HepG2 (cell line): ENCODE data around the gene EFNA4. TPM values are rescaled to one million over a fixed set of nuclear protein-coding genes. Genes with fewer than 3 reads are reported as not detected.

Source experiments
- ATAC-seq: fragments of 200-7000 bp; cut with Tn5 transposase; 3 replicates; pipeline ENCODE4 v1.9.1; 2020; ENCODE audit warnings: mild to moderate bottlenecking, moderate library complexity
- BruUV-seq: library from RNA; stranded (reverse); fragments of 400-500 nt; replicated peaks from 2 replicates; lab custom pipeline; 2021; lab: Mats Ljungman, UMichigan
- CTCF ChIA-PET: fragments of 300-600 bp; formaldehyde crosslinking; extraction: SDS; loops from one replicate; lab custom pipeline; 2021; ENCODE audit warnings: low total read pairs, inconsistent platforms, low intra/inter-chr PET ratio; lab: Yijun Ruan, JAX
- POLR2A ChIA-PET: fragments of 350-600 bp; sonication (Branson Sonifier 250); formaldehyde crosslinking; loops from one replicate; lab custom pipeline; 2020; ENCODE audit warnings: antibody characterized with exemption, inconsistent platforms; lab: Yijun Ruan, JAX
- DNase-seq: peaks from one replicate; pipeline ENCODE4 v3.0.0-alpha.2; 2015; ENCODE audit warnings: low spot score
- FAIRE-seq: peaks from 3 replicates; lab custom pipeline; 2011; peaks lifted over from hg19 to GRCh38; lab: Jason Lieb, UNC
- H2AFZ ChIP-seq: one replicate; pipeline ENCODE4 v1.6.1; 2011; ENCODE audit warnings: low read length, inconsistent platforms
- H3K27ac ChIP-seq: fragments of 300-600 bp; 3 replicates; pipeline ENCODE4 v1.8.0; 2011; ENCODE audit warnings: mixed run types, mild to moderate bottlenecking, mixed read lengths, low read length, inconsistent platforms; ENCODE audit not compliant: insufficient read depth; ENCODE audit errors: extremely low read length
- H3K27me3 ChIP-seq, 2 experiments: fragments of 200-600 bp in 1 of 2; 2 replicates in 1 of 2; 3 replicates in 1 of 2; pipeline versions ENCODE4 v1.6.0 to v1.8.0; 2011; ENCODE audit warnings: low read length in 2 of 2, mild to moderate bottlenecking in 2 of 2, moderate library complexity in 2 of 2, inconsistent platforms in 1 of 2; ENCODE audit not compliant: insufficient read depth in 2 of 2, control insufficient read depth in 1 of 2
- H3K36me3 ChIP-seq, 2 experiments: fragments of 200-600 bp in 1 of 2; replicated peaks in 1 of 2; 2 replicates in 1 of 2; 3 replicates in 1 of 2; pipeline versions ENCODE4 v1.5.1 to v1.8.0; 2011; ENCODE audit warnings: low read length in 2 of 2, inconsistent platforms in 1 of 2; ENCODE audit not compliant: insufficient read depth in 2 of 2, control insufficient read depth in 1 of 2
- H3K4me1 ChIP-seq: 2 replicates; pipeline ENCODE4 v1.5.1; 2012; ENCODE audit warnings: low read length, inconsistent platforms; ENCODE audit not compliant: insufficient read depth
- H3K4me2 ChIP-seq: 2 replicates; pipeline ENCODE4 v1.6.0; 2011; ENCODE audit warnings: low read depth, low read length, inconsistent platforms
- H3K4me3 ChIP-seq, 3 experiments: fragments of 200-600 bp in 1 of 3; sonication (generic), shearing (Covaris generic) in 1 of 3; replicated peaks in 1 of 3; 2 replicates each; pipeline ENCODE4 v1.5.1; 2011 to 2016; ENCODE audit warnings: low read length in 3 of 3, inconsistent platforms in 2 of 3, low read depth in 2 of 3, mild to moderate bottlenecking in 2 of 3, control low read depth in 1 of 3, mixed read lengths in 1 of 3; ENCODE audit not compliant: insufficient read depth in 1 of 3
- H3K79me2 ChIP-seq: one replicate; pipeline ENCODE4 v1.6.1; 2011; ENCODE audit warnings: low read length, inconsistent platforms; ENCODE audit not compliant: insufficient read depth
- H3K9ac ChIP-seq: 2 replicates; pipeline ENCODE4 v1.6.0; 2011; ENCODE audit warnings: mild to moderate bottlenecking, low read depth, low read length, inconsistent platforms; ENCODE audit not compliant: insufficient read depth
- H3K9me3 ChIP-seq: 2 replicates; pipeline ENCODE4 v1.5.1; 2012; ENCODE audit warnings: mild to moderate bottlenecking, low read length
- H4K20me1 ChIP-seq: 2 replicates; pipeline ENCODE4 v1.6.0; 2011; ENCODE audit warnings: inconsistent platforms, mild to moderate bottlenecking, low read length, moderate library complexity; ENCODE audit not compliant: insufficient read depth
- ATF1 ChIP-seq: IDR thresholded peaks from 2 replicates; pipeline ENCODE4 v1.6.1; 2016; ENCODE audit warnings: mild to moderate bottlenecking, control low read depth
- CBX1 ChIP-seq: IDR thresholded peaks from one replicate; pipeline ENCODE4 v1.6.1; 2016; ENCODE audit warnings: antibody characterized with exemption, low read depth
- ETS1 ChIP-seq: sonication (generic); formaldehyde crosslinking; IDR thresholded peaks from 2 replicates; pipeline ENCODE4 v1.4.0; 2020; ENCODE audit warnings: missing genetic modification reagents
- MXD1 ChIP-seq: sonication (generic); formaldehyde crosslinking; IDR thresholded peaks from 2 replicates; pipeline ENCODE4 v1.4.0; 2020; ENCODE audit warnings: mild to moderate bottlenecking, missing genetic modification reagents
- NFE2L2 ChIP-seq: fragments of 150-350 bp; IDR thresholded peaks from 2 replicates; pipeline ENCODE4 v1.6.1; 2014; ENCODE audit warnings: low read length
- RNF2 ChIP-seq: fragments of 450-650 bp; conservative IDR thresholded peaks from 2 replicates; pipeline ENCODE4 v1.6.1; 2016; ENCODE audit warnings: low read depth
- SP140L ChIP-seq: sonication (generic); formaldehyde crosslinking; IDR thresholded peaks from 2 replicates; pipeline ENCODE4 v1.4.0; 2020; ENCODE audit warnings: missing genetic modification reagents, borderline replicate concordance
- SRSF4 ChIP-seq: fragments of 200-400 bp; formaldehyde crosslinking; IDR thresholded peaks from one replicate; pipeline ENCODE4 v1.6.1; 2018; ENCODE audit warnings: mild to moderate bottlenecking, low read depth, low read length, moderate library complexity; ENCODE audit not compliant: poor library complexity, severe bottlenecking
- TARDBP ChIP-seq: sonication (generic); formaldehyde crosslinking; IDR thresholded peaks from 2 replicates; pipeline ENCODE4 v1.8.0; 2022; ENCODE audit warnings: mild to moderate bottlenecking, missing genetic modification reagents
- ZMAT5 ChIP-seq: sonication (generic); formaldehyde crosslinking; IDR thresholded peaks from 2 replicates; pipeline ENCODE4 v1.5.0; 2020; ENCODE audit warnings: mild to moderate bottlenecking, low read depth, missing genetic modification reagents, borderline replicate concordance
- ZNF282 ChIP-seq: fragments of 450-650 bp; IDR thresholded peaks from 2 replicates; pipeline ENCODE4 v1.6.1; 2018; ENCODE audit not compliant: partially characterized antibody
- ZNF33A ChIP-seq: sonication (generic); formaldehyde crosslinking; IDR thresholded peaks from 2 replicates; pipeline ENCODE4 v1.5.1; 2020; ENCODE audit warnings: missing genetic modification reagents, mild to moderate bottlenecking, moderate library complexity, borderline replicate concordance
- ZNF598 ChIP-seq: sonication (generic); formaldehyde crosslinking; IDR thresholded peaks from 2 replicates; pipeline ENCODE4 v1.5.1; 2020; ENCODE audit warnings: mild to moderate bottlenecking, missing genetic modification reagents, borderline replicate concordance
- ZZZ3 ChIP-seq: sonication (generic); formaldehyde crosslinking; IDR thresholded peaks from 2 replicates; pipeline ENCODE4 v1.4.0; 2020; ENCODE audit warnings: missing genetic modification reagents, mild to moderate bottlenecking, borderline replicate concordance
- WGBS: methylation state at CpG from one replicate; pipeline ENCODE4 v1.1.6; 2017; ENCODE audit warnings: low lambda C conversion rate; 5-methylcytosine and 5-hydroxymethylcytosine counted together
- in situ Hi-C: cut with HindIII; loops from 2 replicates; pipeline ENCODE4 v1.10.0; 2017; ENCODE audit warnings: low pct_unique_long_range_greater_than_20kb; ENCODE audit not compliant: extremely low pct_ligation_motif_present
- intact Hi-C: fragments of 100-400 bp; cut with micrococcal nuclease; formaldehyde crosslinking; loops from one replicate; pipeline ENCODE4 v1.10.0; 2022; ENCODE audit not compliant: unreplicated experiment
- polyA plus RNA-seq, 8 experiments: library from polyadenylated mRNA; depleted of rRNA in 3 of 8; stranded (reverse) in 7 of 8; unstranded in 1 of 8; fragments of >200 nt; fragmentation: Illumina TruSeq in 4 of 8; extraction: Trizol in 4 of 8; gene quantifications; 2 replicates each; pipeline versions ENCODE4 v1.2.1 to v1.2.3, GENCODE V29; 2011 to 2016; ENCODE audit warnings: low read depth in 4 of 8, missing spikeins in 1 of 8, mixed read lengths in 1 of 8; ENCODE audit not compliant: insufficient read depth in 1 of 8
- total RNA-seq, 5 experiments: library from RNA; depleted of rRNA; stranded (reverse); fragments of >200 nt; fragmentation: Illumina TruSeq; extraction: Trizol; gene quantifications; 2 replicates each; pipeline ENCODE4 v1.2.3, GENCODE V29; 2016; ENCODE audit warnings: low read depth in 1 of 5

EFNA4 gene
- total and polyA plus RNA-seq, 2 of the 13 experiments (the other 11 are each of a cell fraction or from before 2014, with no cell fraction given) = 12.0 to 17.2 TPM

DNA sequence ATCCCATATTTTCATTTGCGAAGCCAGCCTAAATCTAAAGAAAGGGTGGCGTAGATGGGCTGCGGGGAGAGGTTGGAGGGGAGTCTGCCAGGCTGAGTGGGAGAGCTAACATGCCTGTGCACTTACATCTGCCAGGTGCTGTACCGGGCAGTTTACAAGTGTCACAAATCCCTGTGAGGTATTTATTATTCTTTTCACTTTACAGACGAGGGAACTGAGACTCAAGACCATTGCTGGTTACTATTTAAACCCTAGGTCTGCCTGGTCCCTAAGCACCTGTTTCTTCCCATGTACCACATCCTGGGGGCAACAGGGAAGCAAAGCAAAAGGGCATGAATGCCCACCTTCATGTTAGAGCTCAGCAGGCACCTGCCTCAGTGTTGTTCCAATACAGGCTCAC, 44.8 kb downstream of the EFNA4 start:
- TF ChIP-seq ZNF33A = no peak
- TF ChIP-seq CBX1 = no peak
- no peak for TF ChIP-seq TARDBP (CRISPR knock-in tag)
- TF ChIP-seq ZNF282 = no peak
- no peak for TF ChIP-seq ETS1 (CRISPR knock-in tag)
- no peak for TF ChIP-seq MXD1 (CRISPR knock-in tag)
- no peak for TF ChIP-seq ZZZ3 (CRISPR knock-in tag)
- TF ChIP-seq ZMAT5 (CRISPR knock-in tag) = no peak
- no peak for TF ChIP-seq ZNF598 (CRISPR knock-in tag)
- no peak for TF ChIP-seq ATF1 (CRISPR knock-in tag)
- TF ChIP-seq NFE2L2 = no peak
- no peak for TF ChIP-seq RNF2
- no peak for TF ChIP-seq SRSF4
- no peak for TF ChIP-seq SP140L (CRISPR knock-in tag)
- H3K9ac ChIP-seq = no peak overlapping the region
- WGBS = 75% methylated on average over 5 of the region's 5 CpGs
- no peak overlapping the region for H2AFZ ChIP-seq
- H3K79me2 ChIP-seq = no peaks in the 10 kb centered on the region
- no peaks in the 10 kb centered on the region for H3K27me3 ChIP-seq
- H3K36me3 ChIP-seq = no peaks in the 10 kb centered on the region
- FAIRE-seq (no peak), ATAC-seq (no peak), DNase-seq (no peak)
- peaks cover 69% of the 10 kb centered on the region for H3K4me1 ChIP-seq
- no peak overlapping the region for H3K4me3 ChIP-seq
- ChIA-PET CTCF (no interaction called here), POLR2A (interaction anchor here (1.3 to 4.7 kb wide), 2 partner anchors 19 to 27 kb away, joined by 3 to 32 read pairs; partner anchors contain the start of genes EFNA1 and SLC50A1)
- no peaks in the 10 kb centered on the region for H4K20me1 ChIP-seq
- H3K9me3 ChIP-seq = no peaks in the 10 kb centered on the region
- intact Hi-C loops = no loop called here
- no peak overlapping the region for H3K27ac ChIP-seq
- no TSS peak for BruUV-seq
- no peak overlapping the region for H3K4me2 ChIP-seq
- in situ Hi-C loops = no loop called here
